ENCODE results near the gene PRCP. TPM values are rescaled to one million over a fixed set of nuclear protein-coding genes. Genes with fewer than 3 reads are reported as not detected.
"Not testable (repeated sequence)": the region's sequence is repeated elsewhere in the genome, so short reads cannot be mapped to it uniquely, and the experiment has no call there.

PRCP gene
- total RNA-seq, 2 experiments from 2014 or later = 24.5 to 30.1 TPM

GRCh38 chr11:82862379-82862778, 37.9 kb downstream of the PRCP start:
- Mint-ChIP-seq H3K9me3 (no peaks in the 10 kb centered on the region), H3K4me3 (no peak overlapping the region), H3K4me1 (peaks cover 5% of the 10 kb centered on the region), H3K27me3 (peaks cover 2% of the 10 kb centered on the region), H3K27ac (no peak overlapping the region), H3K36me3 (ENCODE audit: low read depth) (no peaks in the 10 kb centered on the region)
- POLR2A ChIA-PET = no interaction called here
- CTCF ChIA-PET = interaction anchor here (1.4 to 1.5 kb wide), 2 partner anchors 39 to 387 kb away, joined by 3 to 4 read pairs; partner anchors contain the start of gene DDIAS
- DNase-seq = no peak

GRCh38 chr11:82859750-82860149, 40.5 kb downstream of the PRCP start:
- POLR2A ChIA-PET = no interaction called here
- DNase-seq = no peak
- no peak overlapping the region for H3K4me3 Mint-ChIP-seq
- H3K27me3 Mint-ChIP-seq = no peaks in the 10 kb centered on the region
- H3K4me1 Mint-ChIP-seq = peaks cover 4% of the 10 kb centered on the region
- no peak overlapping the region for H3K27ac Mint-ChIP-seq
- H3K9me3 Mint-ChIP-seq = no peaks in the 10 kb centered on the region
- CTCF ChIA-PET = interaction anchor here (1.4 to 2.0 kb wide), 2 partner anchors 8 to 9 kb away, joined by 3 to 14 read pairs; no protein-coding TSS in a partner anchor
- no peaks in the 10 kb centered on the region for H3K36me3 Mint-ChIP-seq (ENCODE audit: low read depth)

GRCh38 chr11:82858556-82859091, 41.6 kb downstream of the PRCP start:
- no peak for DNase-seq
- ChIA-PET CTCF (interaction anchor here (1.4 to 2.0 kb wide), 2 partner anchors 9 to 10 kb away, joined by 3 to 14 read pairs; no protein-coding TSS in a partner anchor), POLR2A (no interaction called here)
- Mint-ChIP-seq H3K27me3 (no peaks in the 10 kb centered on the region), H3K4me3 (no peak overlapping the region), H3K4me1 (peaks cover 11% of the 10 kb centered on the region), H3K9me3 (no peaks in the 10 kb centered on the region), H3K27ac (no peak overlapping the region), H3K36me3 (ENCODE audit: low read depth) (no peaks in the 10 kb centered on the region)

GRCh38 chr11:82858133-82858532, 42.1 kb downstream of the PRCP start:
- Mint-ChIP-seq H3K9me3 (no peaks in the 10 kb centered on the region), H3K36me3 (ENCODE audit: low read depth) (no peaks in the 10 kb centered on the region), H3K27me3 (no peaks in the 10 kb centered on the region), H3K27ac (no peak overlapping the region), H3K4me3 (no peak overlapping the region), H3K4me1 (peaks cover 7% of the 10 kb centered on the region)
- CTCF ChIA-PET = interaction anchor here (2.0 kb wide), 1 partner anchor 9 kb away, joined by 14 read pairs; no protein-coding TSS in a partner anchor
- no peak for DNase-seq
- POLR2A ChIA-PET = no interaction called here

- Mint-ChIP-seq H3K27ac (no peak overlapping the region), H3K27me3 (no peaks in the 10 kb centered on the region), H3K9me3 (no peaks in the 10 kb centered on the region), H3K36me3 (ENCODE audit: low read depth) (no peaks in the 10 kb centered on the region), H3K4me3 (no peak overlapping the region), H3K4me1 (peaks cover 7% of the 10 kb centered on the region)
- CTCF ChIA-PET = no interaction called here
- DNase-seq = no peak
- POLR2A ChIA-PET = no interaction called here
Measured at GRCh38 chr11:82857145-82857544, 43.1 kb downstream of the PRCP start.

GRCh38 chr11:82855616-82856015, 44.6 kb downstream of the PRCP start:
- CTCF ChIA-PET = no interaction called here
- POLR2A ChIA-PET = no interaction called here
- Mint-ChIP-seq H3K4me3 (no peak overlapping the region), H3K27ac (no peak overlapping the region), H3K9me3 (no peaks in the 10 kb centered on the region), H3K27me3 (no peaks in the 10 kb centered on the region), H3K4me1 (peaks cover 7% of the 10 kb centered on the region), H3K36me3 (ENCODE audit: low read depth) (no peaks in the 10 kb centered on the region)
- DNase-seq = no peak

GRCh38 chr11:82854916-82855315, 45.3 kb downstream of the PRCP start:
- DNase-seq; H3K9me3 Mint-ChIP-seq; POLR2A ChIA-PET; CTCF ChIA-PET; H3K27me3 Mint-ChIP-seq; H3K36me3 Mint-ChIP-seq (ENCODE audit: low read depth); H3K27ac Mint-ChIP-seq; H3K4me3 Mint-ChIP-seq; H3K4me1 Mint-ChIP-seq: not testable (repeated sequence)

GRCh38 chr11:82854242-82854641, 46.0 kb downstream of the PRCP start:
- H3K4me3 Mint-ChIP-seq = no peak overlapping the region
- H3K4me1 Mint-ChIP-seq = peaks cover 7% of the 10 kb centered on the region
- ChIA-PET POLR2A (no interaction called here), CTCF (no interaction called here)
- no peaks in the 10 kb centered on the region for H3K36me3 Mint-ChIP-seq (ENCODE audit: low read depth)
- H3K27me3 Mint-ChIP-seq = no peaks in the 10 kb centered on the region
- no peaks in the 10 kb centered on the region for H3K9me3 Mint-ChIP-seq
- no peak for DNase-seq
- H3K27ac Mint-ChIP-seq = no peak overlapping the region

GRCh38 chr11:82848829-82849228, 51.4 kb downstream of the PRCP start:
- H3K27ac Mint-ChIP-seq = no peak overlapping the region
- no peaks in the 10 kb centered on the region for H3K9me3 Mint-ChIP-seq
- H3K27me3 Mint-ChIP-seq = no peaks in the 10 kb centered on the region
- no peaks in the 10 kb centered on the region for H3K36me3 Mint-ChIP-seq (ENCODE audit: low read depth)
- no peak for DNase-seq
- CTCF ChIA-PET = no interaction called here
- POLR2A ChIA-PET = no interaction called here
- no peak overlapping the region for H3K4me3 Mint-ChIP-seq
- no peaks in the 10 kb centered on the region for H3K4me1 Mint-ChIP-seq

GRCh38 chr11:82845356-82846353, 54.6 kb downstream of the PRCP start:
- Mint-ChIP-seq H3K9me3 (no peaks in the 10 kb centered on the region), H3K4me3 (no peak overlapping the region), H3K27me3 (no peaks in the 10 kb centered on the region), H3K27ac (no peak overlapping the region), H3K4me1 (no peaks in the 10 kb centered on the region), H3K36me3 (ENCODE audit: low read depth) (no peaks in the 10 kb centered on the region)
- ChIA-PET CTCF (no interaction called here), POLR2A (interaction anchor here (0.6 kb wide), 1 partner anchor 22 kb away, joined by 3 read pairs; no protein-coding TSS in a partner anchor)
- no peak for DNase-seq

- no peaks in the 10 kb centered on the region for H3K27me3 Mint-ChIP-seq
- no peak overlapping the region for H3K4me3 Mint-ChIP-seq
- H3K36me3 Mint-ChIP-seq (ENCODE audit: low read depth) = no peaks in the 10 kb centered on the region
- H3K9me3 Mint-ChIP-seq = no peaks in the 10 kb centered on the region
- no peaks in the 10 kb centered on the region for H3K4me1 Mint-ChIP-seq
- CTCF ChIA-PET = interaction anchor here (0.9 to 1.2 kb wide), 2 partner anchors 9 to 24 kb away, joined by 3 to 4 read pairs; no protein-coding TSS in a partner anchor
- DNase-seq = no peak
- POLR2A ChIA-PET = no interaction called here
- H3K27ac Mint-ChIP-seq = no peak overlapping the region
Measured at GRCh38 chr11:82843057-82843795, 57.0 kb downstream of the PRCP start.

- ChIA-PET POLR2A (no interaction called here), CTCF (interaction anchor here (1.0 kb wide), 1 partner anchor 28 kb away, joined by 3 read pairs; no protein-coding TSS in a partner anchor)
- no peak for DNase-seq
- no peaks in the 10 kb centered on the region for H3K27me3 Mint-ChIP-seq
- H3K9me3 Mint-ChIP-seq = no peaks in the 10 kb centered on the region
- H3K4me1 Mint-ChIP-seq = no peaks in the 10 kb centered on the region
- H3K36me3 Mint-ChIP-seq (ENCODE audit: low read depth) = no peaks in the 10 kb centered on the region
- H3K4me3 Mint-ChIP-seq = no peak overlapping the region
- no peak overlapping the region for H3K27ac Mint-ChIP-seq
Measured at GRCh38 chr11:82842019-82842418, 58.2 kb downstream of the PRCP start.

GRCh38 chr11:82837650-82838049, 62.6 kb downstream of the PRCP start:
- Mint-ChIP-seq H3K9me3 (no peaks in the 10 kb centered on the region), H3K4me3 (no peak overlapping the region), H3K4me1 (no peaks in the 10 kb centered on the region), H3K27me3 (no peaks in the 10 kb centered on the region), H3K36me3 (ENCODE audit: low read depth) (peaks cover 12% of the 10 kb centered on the region), H3K27ac (no peak overlapping the region)
- CTCF ChIA-PET = no interaction called here
- no peak for DNase-seq
- POLR2A ChIA-PET = no interaction called here
